H1 (cell line): ENCODE data around the gene SEC16A. TPM values are rescaled to one million over a fixed set of nuclear protein-coding genes. Genes with fewer than 3 reads are reported as not detected.

Source experiments
- CTCF ChIA-PET: fragments of 300-600 bp; sonication (Branson Sonifier 250); formaldehyde crosslinking; loops from one replicate; lab custom pipeline; 2021; ENCODE audit not compliant: partially characterized antibody; lab: Charles Lee
- POLR2A ChIA-PET: fragments of 300-600 bp; sonication (Branson Sonifier 250); formaldehyde crosslinking; loops from one replicate; lab custom pipeline; 2021; ENCODE audit warnings: inconsistent platforms; ENCODE audit not compliant: partially characterized antibody; lab: Charles Lee
- DNase-seq, 2 experiments: peaks; one replicate each; pipeline versions ENCODE4 v3.0.0 to v3.0.0-alpha.2; 2010 to 2022; ENCODE audit warnings: low spot score in 2 of 2, low read depth in 1 of 2, mixed read lengths in 1 of 2
- FAIRE-seq: peaks from 2 replicates; lab custom pipeline; 2011; peaks lifted over from hg19 to GRCh38; lab: Jason Lieb, UNC
- H2AFZ ChIP-seq: 2 replicates; pipeline ENCODE4 v1.8.1; 2012; ENCODE audit warnings: low read length, inconsistent platforms
- H2AK5ac ChIP-seq: 2 replicates; pipeline ENCODE4 v1.6.1; 2013; ENCODE audit warnings: low read depth, low read length
- H2BK120ac ChIP-seq: replicated peaks from 2 replicates; pipeline ENCODE3; 2013; ENCODE audit warnings: low read depth, low read length, inconsistent platforms
- H2BK12ac ChIP-seq: 2 replicates; pipeline ENCODE4 v1.6.1; 2013; ENCODE audit warnings: low read depth, low read length
- H2BK15ac ChIP-seq: 2 replicates; pipeline ENCODE4 v1.6.1; 2013; ENCODE audit warnings: low read length
- H2BK20ac ChIP-seq: 2 replicates; pipeline ENCODE4 v1.6.1; 2013; ENCODE audit warnings: low read length
- H2BK5ac ChIP-seq: 2 replicates; pipeline ENCODE4 v1.6.1; 2013; ENCODE audit warnings: low read depth, low read length
- H3K14ac ChIP-seq: 2 replicates; pipeline ENCODE4 v1.6.1; 2013; ENCODE audit warnings: inconsistent platforms; ENCODE audit not compliant: insufficient read length
- H3K18ac ChIP-seq: 2 replicates; pipeline ENCODE4 v1.6.1; 2013; ENCODE audit warnings: low read length; ENCODE audit errors: extremely low read depth
- H3K23ac ChIP-seq: 2 replicates; pipeline ENCODE4 v1.6.1; 2013; ENCODE audit warnings: inconsistent platforms; ENCODE audit not compliant: insufficient read length
- H3K23me2 ChIP-seq: 2 replicates; pipeline ENCODE4 v1.6.1; 2013; ENCODE audit warnings: low read depth, low read length
- H3K27ac ChIP-seq: 2 replicates; pipeline ENCODE4 v1.6.1; 2011; ENCODE audit warnings: low read depth, low read length, inconsistent platforms
- H3K27me3 ChIP-seq, 4 experiments: replicated peaks in 1 of 4; 1 replicate in 1 of 4; 2 replicates in 3 of 4; pipeline versions ENCODE4 v1.6.1 to v1.8.1; 2011 to 2013; ENCODE audit warnings: low read length in 3 of 4, mild to moderate bottlenecking in 3 of 4, inconsistent platforms in 2 of 4, mixed read lengths in 2 of 4, moderate library complexity in 1 of 4; ENCODE audit not compliant: control insufficient read depth in 3 of 4, insufficient read depth in 3 of 4; ENCODE audit errors: extremely low read depth in 1 of 4
- H3K36me3 ChIP-seq, 4 experiments: 2 replicates each; pipeline versions ENCODE4 v1.6.1 to v1.8.1; 2011 to 2013; ENCODE audit warnings: mild to moderate bottlenecking in 4 of 4, low read length in 3 of 4, moderate library complexity in 2 of 4, control low read depth in 1 of 4, inconsistent platforms in 1 of 4; ENCODE audit not compliant: insufficient read depth in 4 of 4, control insufficient read depth in 2 of 4
- H3K4ac ChIP-seq: replicated peaks from 2 replicates; pipeline ENCODE3; 2013; ENCODE audit warnings: low read length, low read depth, mixed read lengths, inconsistent platforms; ENCODE audit not compliant: insufficient read length
- H3K4me1 ChIP-seq, 4 experiments: replicated peaks in 1 of 4; 1 replicate in 1 of 4; 2 replicates in 3 of 4; pipeline versions ENCODE4 v1.6.1 to v1.8.1; 2011 to 2013; ENCODE audit warnings: low read length in 3 of 4, inconsistent platforms in 2 of 4, mixed read lengths in 1 of 4; ENCODE audit not compliant: insufficient read depth in 4 of 4, control insufficient read depth in 3 of 4
- H3K4me2 ChIP-seq, 2 experiments: 2 replicates each; pipeline versions ENCODE4 v1.6.1 to v1.8.1; 2011 to 2013; ENCODE audit warnings: low read depth in 2 of 2, low read length in 2 of 2, control low read depth in 1 of 2, inconsistent platforms in 1 of 2, mild to moderate bottlenecking in 1 of 2; ENCODE audit not compliant: insufficient read depth in 1 of 2
- H3K4me3 ChIP-seq, 4 experiments: fragments of 200-600, 300-600 bp in 1 of 4; sonication (generic), shearing (Covaris generic), sonication (Bioruptor Twin) in 1 of 4; 2 replicates each; pipeline versions ENCODE4 v1.5.1 to v1.8.1; 2011 to 2016; ENCODE audit warnings: low read length in 4 of 4, low read depth in 3 of 4, control low read depth in 2 of 4, inconsistent platforms in 2 of 4, mild to moderate bottlenecking in 2 of 4, mixed read lengths in 1 of 4, moderate library complexity in 1 of 4; ENCODE audit not compliant: insufficient read depth in 2 of 4; ENCODE audit errors: extremely low read depth in 1 of 4
- H3K56ac ChIP-seq: replicated peaks from 2 replicates; pipeline ENCODE3; 2013; ENCODE audit warnings: low read depth, mild to moderate bottlenecking, mixed read lengths, low read length, inconsistent platforms; ENCODE audit not compliant: insufficient read length
- H3K79me1 ChIP-seq: 2 replicates; pipeline ENCODE4 v1.6.1; 2013; ENCODE audit warnings: low read depth, low read length, control low read depth
- H3K79me2 ChIP-seq, 2 experiments: 2 replicates each; pipeline versions ENCODE4 v1.6.1 to v1.8.1; 2012 to 2013; ENCODE audit warnings: low read length in 2 of 2, mild to moderate bottlenecking in 2 of 2, inconsistent platforms in 1 of 2; ENCODE audit not compliant: insufficient read depth in 2 of 2, control insufficient read depth in 1 of 2
- H3K9ac ChIP-seq, 4 experiments: replicated peaks in 1 of 4; 1 replicate in 1 of 4; 2 replicates in 3 of 4; pipeline versions ENCODE4 v1.6.1 to v1.8.1; 2011 to 2013; ENCODE audit warnings: low read depth in 3 of 4, low read length in 3 of 4, control low read depth in 2 of 4, mild to moderate bottlenecking in 2 of 4, moderate library complexity in 2 of 4, inconsistent platforms in 1 of 4; ENCODE audit errors: extremely low read depth in 1 of 4
- H3K9me3 ChIP-seq, 2 experiments: 2 replicates each; pipeline versions ENCODE4 v1.6.1 to v1.8.1; 2012 to 2013; ENCODE audit warnings: mild to moderate bottlenecking in 2 of 2, moderate library complexity in 2 of 2, control low read depth in 1 of 2, inconsistent platforms in 1 of 2, low read depth in 1 of 2, low read length in 1 of 2, mixed read lengths in 1 of 2; ENCODE audit not compliant: insufficient read depth in 2 of 2
- H4K20me1 ChIP-seq, 2 experiments: replicated peaks in 1 of 2; 2 replicates each; pipeline versions ENCODE3 to v1.8.1; 2011 to 2013; ENCODE audit warnings: inconsistent platforms in 2 of 2, low read length in 2 of 2, mild to moderate bottlenecking in 1 of 2; ENCODE audit not compliant: insufficient read depth in 2 of 2, control insufficient read depth in 1 of 2
- H4K5ac ChIP-seq: 2 replicates; pipeline ENCODE4 v1.6.1; 2013; ENCODE audit warnings: low read length, low read depth, mixed read lengths, inconsistent platforms; ENCODE audit not compliant: insufficient read length
- H4K8ac ChIP-seq: 2 replicates; pipeline ENCODE4 v1.8.0; 2013; ENCODE audit warnings: mild to moderate bottlenecking, moderate library complexity, low read length, inconsistent platforms; ENCODE audit not compliant: insufficient read depth; ENCODE audit errors: extremely low read depth
- H4K91ac ChIP-seq: replicated peaks from 2 replicates; pipeline ENCODE3; 2013; ENCODE audit warnings: low read length, mixed read lengths, inconsistent platforms; ENCODE audit not compliant: insufficient read length
- EZH2 ChIP-seq: fragments of 200-600 bp; sonication (generic); IDR thresholded peaks from 2 replicates; pipeline ENCODE4 v1.7.1; 2012; ENCODE audit warnings: low read depth, mild to moderate bottlenecking, moderate library complexity, low read length, inconsistent platforms; ENCODE audit not compliant: severe bottlenecking
- JUN ChIP-seq: IDR thresholded peaks from 2 replicates; pipeline ENCODE4 v1.6.1; 2011; ENCODE audit warnings: low read depth, mild to moderate bottlenecking, improper control_type of control experiment, low read length
- SIRT6 ChIP-seq: IDR thresholded peaks from one replicate; pipeline ENCODE4 v1.7.1; 2012; ENCODE audit warnings: low read length, inconsistent platforms
- SP1 ChIP-seq: IDR thresholded peaks from 2 replicates; pipeline ENCODE4 v1.6.1; 2011; ENCODE audit warnings: low read depth, low read length
- SRF ChIP-seq: IDR thresholded peaks from 2 replicates; pipeline ENCODE4 v1.6.1; 2011; ENCODE audit warnings: mild to moderate bottlenecking, low read depth, low read length, moderate library complexity
- TBP ChIP-seq: IDR thresholded peaks from 2 replicates; pipeline ENCODE4 v1.6.1; 2011; ENCODE audit warnings: low read depth, low read length, improper control_type of control experiment
- TCF12 ChIP-seq: IDR thresholded peaks from 2 replicates; pipeline ENCODE4 v1.6.1; 2011; ENCODE audit warnings: low read depth, mild to moderate bottlenecking, low read length
- WGBS, 2 experiments: shearing (Covaris generic) in 1 of 2; methylation state at CpG; one replicate each; pipeline versions ENCODE4 v1.1.6 to v1.1.7; 2013 to 2015; ENCODE audit warnings: low lambda C conversion rate in 2 of 2, mixed read lengths in 2 of 2, inconsistent platforms in 1 of 2, low coverage in 1 of 2, missing lambda C conversion rate in 1 of 2; ENCODE audit not compliant: insufficient replicate concordance in 2 of 2, insufficient coverage in 1 of 2, insufficient read length in 1 of 2; ENCODE audit errors: extremely low coverage in 1 of 2, missing lambda C conversion rate in 1 of 2; 5-methylcytosine and 5-hydroxymethylcytosine counted together
- polyA plus RNA-seq, 7 experiments: library from polyadenylated mRNA; depleted of rRNA in 3 of 7; stranded (reverse) in 5 of 7; unstranded in 2 of 7; fragments of >200 nt in 5 of 7; fragments of 200-250 nt in 2 of 7; gene quantifications; 1 replicate in 5 of 7; 2 replicates in 1 of 7; 4 replicates in 1 of 7; pipeline versions ENCODE4 v1.2.1 to v1.2.3, GENCODE V29; 2011 to 2013; ENCODE audit warnings: missing spikeins in 2 of 7, mixed read lengths in 2 of 7
- total RNA-seq: library from RNA; stranded (reverse); fragmentation: NEBNext Ultra II Directional; extraction: Animal tissue kit (Norgen Biotek cat#: 25700); gene quantifications from 2 replicates; pipeline ENCODE4 v1.2.1, GENCODE V29; 2021
- TF ChIP-seq, protein P1 (sequence below): IDR thresholded peaks from 2 replicates; pipeline ENCODE4 v1.6.1; 2012; ENCODE audit warnings: low read length, inconsistent platforms
- TF ChIP-seq, protein P2 (sequence below): IDR thresholded peaks from 2 replicates; pipeline ENCODE4 v1.6.1; 2012; ENCODE audit warnings: inconsistent platforms

Gene SEC16A
- total and polyA plus RNA-seq, 2 of the 8 experiments (the other 6 are each of a cell fraction or from before 2014, with no cell fraction given) = 21.6 to 49.0 TPM

DNA sequence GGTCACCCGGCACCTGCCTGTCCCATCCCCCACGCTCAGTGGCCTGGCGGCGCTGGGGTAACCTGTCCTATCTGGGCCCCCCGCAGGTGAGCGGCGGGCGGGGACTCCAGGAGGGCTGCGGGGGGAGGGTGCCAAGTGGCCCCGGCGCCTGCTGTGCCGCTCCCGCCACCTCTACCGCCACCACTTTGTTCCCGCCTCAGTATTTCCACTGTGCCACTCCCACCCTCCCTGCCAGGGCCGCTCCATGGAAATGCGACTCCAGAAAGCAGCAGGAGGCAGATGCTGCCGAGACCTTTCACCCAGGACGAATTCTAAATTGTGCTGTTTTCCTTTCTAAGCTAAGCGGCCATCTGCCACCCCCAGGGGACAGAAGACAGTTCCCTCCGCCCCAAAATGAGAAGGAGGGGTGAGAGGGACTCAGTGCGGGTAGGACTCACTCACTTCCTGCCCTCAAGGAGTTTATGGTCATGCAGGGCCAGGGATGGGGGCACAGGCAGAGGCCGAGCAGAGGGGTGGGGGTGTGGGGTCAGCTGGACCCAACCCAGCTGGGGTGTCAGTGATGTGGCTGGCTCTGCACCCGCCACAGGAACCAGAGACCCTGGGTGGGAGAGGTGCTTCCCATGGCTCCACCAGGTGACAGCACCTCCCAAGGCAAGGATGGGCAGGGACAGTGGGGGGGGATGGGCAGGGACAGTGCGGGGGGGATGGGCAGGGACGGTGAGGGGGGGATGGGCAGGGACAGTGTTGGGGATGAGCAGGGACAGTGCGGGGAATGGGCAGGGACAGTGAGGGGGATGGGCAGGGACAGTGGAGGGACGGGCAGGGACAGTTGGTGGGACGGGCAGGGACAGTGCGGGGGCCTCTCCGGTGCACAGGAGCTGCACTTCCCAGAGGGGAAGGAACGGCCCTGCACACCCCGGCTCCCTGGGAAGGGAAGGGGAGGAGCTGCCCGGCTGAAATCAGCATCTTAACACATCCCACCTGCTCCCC, 45.2 kb upstream of the SEC16A start:
- H2AFZ ChIP-seq = no peak overlapping the region
- no peak overlapping the region for H2BK120ac ChIP-seq
- no peak overlapping the region for H3K4me2 ChIP-seq
- H2BK15ac ChIP-seq = no peak overlapping the region
- no peak overlapping the region; the same call in 1 of the 2 replicates for H4K8ac ChIP-seq
- no peak overlapping the region for H2BK12ac ChIP-seq
- no peak overlapping the region for H3K23ac ChIP-seq
- H3K79me2 ChIP-seq = peaks cover 0 to 75% of the 10 kb centered on the region in 2 experiments; a peak in 3 of 4 replicates
- peaks cover 8 to 28% of the 10 kb centered on the region in 2 experiments for H4K20me1 ChIP-seq
- no peak overlapping the region for H2BK20ac ChIP-seq
- H2BK5ac ChIP-seq = no peak overlapping the region
- H3K27ac ChIP-seq = no peak overlapping the region
- H3K4me3 ChIP-seq = no peak overlapping the region
- H3K4ac ChIP-seq = no peak overlapping the region
- WGBS, 2 experiments = 76% methylated on average over 18 of the region's 34 CpGs; no CpG with 5 or more reads in 1 of the 2 experiments
- H3K14ac ChIP-seq = no peak overlapping the region
- H4K91ac ChIP-seq = no peak overlapping the region
- FAIRE-seq = no peak
- peaks cover 0 to 24% (median 14%) of the 10 kb centered on the region in 4 experiments; a peak in 5 of 7 replicates for H3K4me1 ChIP-seq
- H3K27me3 ChIP-seq = no peaks in the 10 kb centered on the region
- DNase-seq = no peak
- peaks cover 0 to 8% (median under 1%) of the 10 kb centered on the region in 4 experiments; a peak in 2 of 8 replicates for H3K36me3 ChIP-seq
- H3K9me3 ChIP-seq = peaks cover 0 to 6% of the 10 kb centered on the region in 2 experiments; a peak in 2 of 4 replicates
- peaks cover 17% of the 10 kb centered on the region for H3K79me1 ChIP-seq
- ChIA-PET POLR2A (interaction anchor here (1.0 kb wide), 1 partner anchor 79 kb away, joined by 3 read pairs; no protein-coding TSS in a partner anchor), CTCF (interaction anchor here (0.8 to 6.9 kb wide), 7 partner anchors 17 to 98 kb away, joined by 3 to 53 read pairs (median 5); no protein-coding TSS in a partner anchor)
- no peak overlapping the region for H2AK5ac ChIP-seq
- no peak overlapping the region for H4K5ac ChIP-seq
- H3K18ac ChIP-seq = peak overlapping the region; percentile 71; the same call in 1 of the 2 replicates
- no peaks in the 10 kb centered on the region for H3K23me2 ChIP-seq
- no peak overlapping the region for H3K9ac ChIP-seq
- H3K56ac ChIP-seq = no peak overlapping the region
- TF ChIP-seq TBP = no peak
- no peak for TF ChIP-seq SRF
- TF ChIP-seq, protein P1, sequence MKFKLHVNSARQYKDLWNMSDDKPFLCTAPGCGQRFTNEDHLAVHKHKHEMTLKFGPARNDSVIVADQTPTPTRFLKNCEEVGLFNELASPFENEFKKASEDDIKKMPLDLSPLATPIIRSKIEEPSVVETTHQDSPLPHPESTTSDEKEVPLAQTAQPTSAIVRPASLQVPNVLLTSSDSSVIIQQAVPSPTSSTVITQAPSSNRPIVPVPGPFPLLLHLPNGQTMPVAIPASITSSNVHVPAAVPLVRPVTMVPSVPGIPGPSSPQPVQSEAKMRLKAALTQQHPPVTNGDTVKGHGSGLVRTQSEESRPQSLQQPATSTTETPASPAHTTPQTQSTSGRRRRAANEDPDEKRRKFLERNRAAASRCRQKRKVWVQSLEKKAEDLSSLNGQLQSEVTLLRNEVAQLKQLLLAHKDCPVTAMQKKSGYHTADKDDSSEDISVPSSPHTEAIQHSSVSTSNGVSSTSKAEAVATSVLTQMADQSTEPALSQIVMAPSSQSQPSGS = no peak
- TF ChIP-seq JUN = no peak
- TF ChIP-seq EZH2 = no peak
- TF ChIP-seq, protein P2, sequence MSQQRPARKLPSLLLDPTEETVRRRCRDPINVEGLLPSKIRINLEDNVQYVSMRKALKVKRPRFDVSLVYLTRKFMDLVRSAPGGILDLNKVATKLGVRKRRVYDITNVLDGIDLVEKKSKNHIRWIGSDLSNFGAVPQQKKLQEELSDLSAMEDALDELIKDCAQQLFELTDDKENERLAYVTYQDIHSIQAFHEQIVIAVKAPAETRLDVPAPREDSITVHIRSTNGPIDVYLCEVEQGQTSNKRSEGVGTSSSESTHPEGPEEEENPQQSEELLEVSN = no peak
- TF ChIP-seq TCF12 = no peak
- TF ChIP-seq SIRT6 = no peak
- no peak for TF ChIP-seq SP1
